Stimulated activated CD4-positive, alpha-beta T cell treated with anti-CD3 and anti-CD28 coated beads, Interleukin-4, amount 100 ng/mL, for 1 hour (primary cell): ENCODE data around the gene C2CD4D.
"Not testable (repeated sequence)": the region's sequence is repeated elsewhere in the genome, so short reads cannot be mapped to it uniquely, and the experiment has no call there.

Source experiments
- DNase-seq: peaks from one replicate; pipeline ENCODE4 v3.0.0-alpha.2; 2020

Gene C2CD4D

DNA sequence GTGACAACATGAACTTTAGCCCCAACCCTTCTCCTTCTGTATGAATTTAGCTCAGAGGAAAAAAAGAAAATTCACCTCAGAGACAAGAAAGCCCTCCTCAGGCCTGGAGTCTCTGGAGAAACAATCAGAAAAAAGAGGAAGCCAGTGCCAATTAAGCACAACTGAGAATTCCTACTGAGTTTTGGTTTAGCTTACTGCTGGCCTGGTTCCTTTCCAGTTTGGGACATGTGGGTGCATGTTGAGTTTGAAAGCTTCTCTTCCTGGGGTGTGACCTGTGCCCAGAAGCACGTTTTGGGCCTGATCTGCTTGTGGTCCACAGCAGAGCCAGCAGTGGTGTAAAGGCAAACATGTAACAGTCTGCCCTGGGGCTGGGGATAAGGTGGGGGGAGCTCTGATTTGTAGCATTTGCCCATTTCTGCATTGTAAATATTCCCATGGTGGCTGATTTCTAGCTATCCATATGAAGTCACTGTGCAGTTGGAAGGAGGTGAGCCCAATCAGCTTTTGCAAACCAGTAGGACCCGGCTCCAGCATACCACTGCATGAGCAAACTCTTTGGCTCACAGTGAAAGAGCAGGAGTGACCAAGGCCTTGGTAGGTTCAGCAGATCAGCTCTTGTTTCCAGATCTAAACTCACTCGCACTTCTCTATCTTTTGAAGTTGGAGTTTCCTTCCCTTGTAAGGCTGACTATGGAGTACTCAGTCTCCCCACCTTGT is 18.6 kb upstream of the C2CD4D start:
- no peak for DNase-seq

DNA sequence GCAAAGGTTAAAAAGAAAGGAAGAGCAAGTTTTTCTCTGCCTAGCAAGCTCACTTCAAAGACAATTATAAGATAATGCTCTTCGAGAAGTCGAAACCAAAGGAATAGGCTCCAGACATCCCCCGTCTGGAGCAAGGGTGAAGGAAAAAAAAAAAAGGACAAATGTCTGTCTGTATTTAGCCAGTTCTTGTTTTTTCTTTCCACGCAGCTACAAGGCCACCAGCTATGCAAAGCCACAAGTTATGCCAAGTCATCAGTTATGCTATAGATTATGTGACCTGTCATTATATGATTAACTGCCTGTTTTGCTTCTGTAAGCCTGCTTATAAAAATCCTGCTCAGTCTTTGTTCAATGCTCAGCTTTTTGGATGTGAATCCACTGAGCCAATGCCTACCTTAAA is 16.3 kb upstream of the C2CD4D start:
- no peak for DNase-seq

DNA sequence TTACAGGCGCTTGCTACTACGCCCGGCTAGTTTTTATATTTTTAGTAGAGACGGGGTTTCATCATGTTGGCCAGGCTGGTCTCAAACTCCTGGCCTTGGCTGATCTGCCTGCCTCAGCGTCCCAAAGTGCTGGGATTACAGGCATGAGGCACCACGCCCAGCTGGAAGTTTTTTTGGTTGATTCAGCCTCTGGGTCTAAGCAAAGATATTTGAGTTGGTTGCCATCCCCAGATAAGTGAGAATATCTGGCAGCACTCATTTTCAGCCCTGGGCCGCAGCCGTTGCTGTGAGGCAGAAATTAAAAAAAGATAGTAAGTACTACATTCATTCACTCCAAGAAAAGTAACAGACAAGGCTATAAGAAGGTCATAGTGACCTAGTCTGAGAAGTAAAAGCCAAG is 15.9 kb upstream of the C2CD4D start:
- DNase-seq = not testable (repeated sequence)

DNA sequence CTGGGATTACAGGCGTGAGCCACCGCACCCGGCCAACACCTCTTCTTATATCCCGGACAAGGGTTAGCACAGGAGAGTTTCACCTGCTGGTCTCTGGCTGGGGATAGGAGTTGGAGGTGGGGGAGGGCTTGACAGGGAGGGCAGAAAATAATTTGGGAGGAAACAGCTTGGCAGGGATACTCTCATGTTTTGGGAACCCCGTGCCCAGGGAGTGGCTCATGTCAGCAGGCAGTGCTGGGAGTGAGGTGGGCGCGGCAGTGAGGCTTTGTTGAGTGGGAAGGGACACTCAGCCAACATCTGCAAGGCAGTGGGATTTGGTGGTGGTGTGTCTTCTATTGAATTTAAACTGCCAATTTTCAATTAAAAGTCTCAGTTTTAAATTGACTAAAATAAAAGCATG is 15.0 kb upstream of the C2CD4D start:
- DNase-seq = no peak

DNA sequence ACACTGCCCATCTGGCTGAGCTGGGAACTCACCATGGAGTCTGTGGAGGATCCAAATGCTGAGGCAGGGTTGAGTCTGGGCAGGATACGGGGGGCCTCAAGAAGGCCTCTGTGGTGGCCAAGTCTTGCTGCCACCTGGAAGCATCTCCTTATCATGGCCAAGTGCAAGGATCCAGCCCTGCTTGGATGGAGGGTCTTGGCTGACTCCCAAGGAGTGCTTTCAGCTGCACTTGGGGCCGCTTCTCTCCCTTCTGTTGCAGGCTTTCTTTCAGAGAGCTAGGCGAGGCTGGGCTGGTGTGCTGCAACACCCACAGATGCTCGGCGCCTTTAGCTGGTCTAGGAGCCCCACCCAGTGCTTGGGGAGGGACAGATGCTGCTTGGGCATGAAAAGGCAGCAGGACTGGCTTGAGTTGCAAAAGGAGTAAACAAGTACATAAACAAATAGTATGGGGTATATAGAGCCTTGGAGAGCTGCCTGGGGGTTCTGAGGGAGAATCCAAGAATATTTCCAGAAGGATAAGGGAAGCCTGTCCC is 13.9 kb upstream of the C2CD4D start, which contains the start of gene THEM5:
Gene THEM5 (minus strand): TSS at position 302 of the 533 bp plus-strand sequence. CDS start 147 bp downstream, at position 155.
- no peak for DNase-seq

DNA sequence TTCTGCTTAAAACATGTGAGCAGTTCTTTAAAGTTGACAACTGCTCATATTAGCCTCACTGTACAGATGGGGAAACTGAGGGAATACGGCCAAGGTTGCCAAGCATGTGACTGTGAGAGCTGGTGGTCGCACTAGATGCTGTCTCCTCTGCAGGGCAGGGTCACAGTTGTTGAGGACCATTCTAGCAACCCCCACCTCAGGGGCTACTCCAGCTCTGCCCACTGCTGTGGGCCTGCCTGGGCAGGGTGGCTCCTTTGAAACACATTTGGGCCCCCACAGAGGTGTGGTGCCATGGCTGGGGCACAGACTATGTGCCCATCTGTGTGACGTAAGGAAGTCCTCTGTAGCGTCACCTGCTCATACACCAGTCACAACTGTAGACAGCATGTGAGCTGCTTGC is 13.1 kb upstream of the C2CD4D start:
- DNase-seq = no peak

DNA sequence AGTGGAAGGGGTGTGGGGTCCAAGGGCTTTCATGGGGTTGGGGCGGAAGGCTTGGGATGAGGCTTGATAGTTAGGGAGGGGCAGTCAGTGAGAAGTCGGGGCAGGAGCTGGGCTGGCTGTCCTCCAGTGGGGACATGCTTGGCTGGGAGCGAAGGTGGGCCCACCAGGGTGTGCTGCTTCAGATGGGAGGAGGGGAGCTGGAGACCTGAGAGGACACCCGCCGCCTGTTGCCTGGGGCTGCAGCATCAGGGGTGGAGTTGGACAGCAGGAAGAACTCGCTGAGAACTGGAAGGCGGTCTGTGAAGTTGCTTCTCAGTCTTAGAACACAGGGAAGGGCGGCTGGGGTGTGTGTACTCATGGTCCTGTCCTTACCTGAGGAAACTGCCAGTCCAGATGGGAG is 12.3 kb upstream of the C2CD4D start:
- DNase-seq = no peak

DNA sequence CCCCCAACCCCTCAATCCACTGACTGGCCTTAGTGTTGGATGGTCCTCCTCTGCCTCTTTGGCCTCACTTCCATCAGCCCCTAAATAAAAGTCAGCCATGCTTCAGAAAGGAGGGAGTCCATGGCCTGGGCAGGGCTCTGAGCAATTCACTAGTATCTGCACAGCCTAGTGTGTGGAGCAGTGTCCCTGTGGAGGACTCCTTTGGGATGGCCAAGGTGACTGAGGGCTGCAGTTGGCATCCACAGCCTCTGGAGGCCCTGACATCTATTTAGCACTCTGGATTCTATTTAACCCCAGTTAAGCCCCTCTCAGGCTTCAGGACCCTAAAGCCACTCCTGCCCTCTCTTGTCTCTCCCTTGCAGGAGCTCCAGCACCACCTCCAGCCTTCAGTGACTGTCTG is 10.3 kb upstream of the C2CD4D start:
- no peak for DNase-seq

DNA sequence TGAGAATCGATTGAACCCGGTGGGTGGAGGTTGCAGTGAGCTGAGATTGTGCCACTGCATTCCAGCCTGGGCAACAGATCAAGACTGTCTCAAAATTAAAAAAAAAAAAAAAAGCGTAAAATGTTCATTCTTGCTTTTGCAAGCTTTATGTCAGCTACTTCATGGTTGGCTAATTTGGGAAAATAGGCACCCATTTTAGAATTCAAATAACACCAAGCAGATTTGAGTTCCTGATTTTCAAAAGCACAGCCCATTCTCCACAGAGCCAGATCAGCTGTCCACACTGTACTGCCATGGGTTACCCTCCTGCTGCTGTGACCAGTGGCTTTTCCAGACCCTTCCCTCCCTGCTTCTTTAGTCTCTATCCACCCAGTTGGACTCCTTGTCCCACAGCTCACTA is 9.5 kb upstream of the C2CD4D start:
- no peak for DNase-seq

DNA sequence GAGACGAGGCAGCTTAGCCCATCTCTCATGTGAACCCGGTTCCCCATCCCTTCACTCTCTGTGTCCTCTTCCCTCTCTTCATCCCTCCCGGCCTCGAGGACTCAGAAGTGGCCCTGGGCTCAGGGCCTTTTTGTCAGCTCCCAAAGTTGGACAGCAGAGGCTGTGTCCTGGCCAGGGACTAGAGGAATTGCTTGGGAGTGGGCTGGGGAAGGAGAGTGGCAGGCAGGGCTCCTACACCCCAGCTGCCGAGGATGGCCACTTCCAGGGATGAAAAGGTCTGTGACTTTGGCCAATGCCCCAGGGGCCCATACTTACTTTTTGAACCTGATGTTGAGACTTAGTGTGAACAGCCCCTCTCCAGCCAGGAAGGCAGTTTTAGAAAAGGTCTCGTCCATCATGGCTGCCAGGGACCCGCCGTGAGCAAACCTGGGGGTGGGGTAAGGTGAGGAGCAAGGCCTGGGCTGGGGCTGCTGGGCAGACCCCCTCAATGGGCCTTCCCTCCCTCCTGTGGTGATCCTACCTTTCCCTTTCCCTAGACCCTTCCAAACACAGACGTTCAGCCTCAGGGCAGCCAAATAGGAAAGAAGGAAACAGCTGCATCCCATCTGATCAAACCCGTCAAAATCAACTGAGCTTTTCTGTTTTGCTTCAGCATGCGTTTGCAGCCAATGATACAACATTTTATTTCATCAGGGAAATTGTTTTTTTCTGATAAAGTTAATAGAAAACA is 8.4 kb upstream of the C2CD4D start:
- no peak for DNase-seq

DNA sequence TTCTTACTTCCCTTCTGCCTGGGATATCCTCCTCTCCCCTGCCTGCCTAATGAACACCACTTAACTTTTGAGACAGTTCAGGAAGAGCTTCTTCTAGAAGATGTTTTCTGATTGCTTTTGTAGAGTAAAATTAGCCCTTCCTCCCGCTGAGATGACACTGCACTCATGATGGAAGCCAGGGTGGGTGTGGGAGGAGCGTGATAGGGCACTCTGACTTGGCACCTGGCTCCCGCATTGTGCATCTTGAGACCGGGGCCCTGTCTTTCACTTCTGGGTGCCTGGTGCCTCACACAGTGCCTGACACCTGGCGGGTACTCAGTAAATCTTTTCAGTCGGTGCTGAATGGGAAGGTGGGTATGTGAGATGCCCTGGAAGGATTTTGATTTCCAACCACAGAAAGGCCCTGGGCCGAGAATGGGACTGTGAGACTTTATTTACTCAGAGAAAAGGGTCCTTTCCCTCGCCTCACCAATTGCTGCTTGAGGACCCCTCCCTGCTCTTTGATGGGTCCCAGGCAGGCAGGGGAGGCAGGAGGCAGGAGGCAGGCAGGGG is 7.1 kb upstream of the C2CD4D start:
- no peak for DNase-seq

DNA sequence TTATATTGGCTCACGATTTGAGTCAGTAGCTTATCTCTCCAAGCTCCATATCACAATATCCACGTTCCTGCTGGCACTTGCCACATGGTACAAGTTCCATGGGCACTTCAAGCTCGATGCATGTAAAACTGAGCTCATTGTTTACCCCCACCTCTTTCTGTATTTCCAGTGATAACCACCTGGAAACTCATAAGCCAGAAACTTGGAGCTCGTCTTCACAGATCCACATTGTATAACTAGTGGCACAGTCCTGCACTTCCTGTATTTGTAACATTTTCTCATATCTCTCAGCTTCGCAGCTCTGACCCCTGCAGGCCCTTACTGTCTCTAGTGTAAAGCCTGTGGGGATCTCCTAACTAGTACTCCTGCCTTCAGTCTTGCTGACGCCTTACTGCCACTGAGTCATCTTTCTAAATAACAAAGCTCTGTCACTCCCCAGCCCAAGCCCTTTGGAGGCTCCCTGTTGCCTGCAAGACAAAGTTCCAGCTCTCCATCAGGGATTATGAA is 6.5 kb upstream of the C2CD4D start:
- no peak for DNase-seq

DNA sequence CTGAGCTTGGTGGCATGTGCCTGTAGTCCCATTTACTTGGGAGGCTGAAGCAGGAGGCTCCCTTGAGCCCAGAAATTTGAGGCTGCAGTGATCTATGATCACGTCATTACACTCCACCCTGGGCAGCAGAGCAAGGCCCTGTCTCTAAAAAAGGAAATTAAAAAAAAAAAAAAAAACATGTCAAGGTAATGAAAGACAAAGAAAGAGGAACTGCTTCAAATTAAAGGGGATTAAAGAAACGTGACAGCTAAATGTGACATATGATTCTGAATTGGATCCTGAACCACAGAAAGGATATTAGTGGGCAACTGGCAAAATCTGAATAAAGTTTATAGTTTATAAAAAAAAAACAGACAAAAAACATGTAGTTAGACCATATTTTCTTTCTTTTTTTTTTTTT is 3.8 kb upstream of the C2CD4D start:
- DNase-seq = no peak

DNA sequence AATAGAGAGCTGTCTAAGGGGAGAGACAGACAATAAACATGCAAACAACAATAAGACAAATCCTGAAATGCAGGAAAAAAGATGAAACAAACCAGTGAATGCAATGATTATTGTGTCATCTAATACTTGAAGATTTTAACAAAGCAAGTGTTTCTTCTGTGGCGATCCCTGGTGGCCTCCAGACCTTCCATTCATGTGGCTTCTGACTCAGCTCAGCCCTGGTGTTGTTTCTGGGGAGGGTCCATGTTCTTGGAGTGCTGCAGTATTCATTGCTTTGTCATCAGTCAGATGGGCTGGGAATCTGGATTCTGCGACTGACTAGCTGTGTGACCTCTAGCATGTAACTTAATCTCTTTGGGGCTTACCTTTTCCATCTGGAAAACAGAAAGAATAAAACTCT is 1.5 kb upstream of the C2CD4D start:
- DNase-seq = no peak

DNA sequence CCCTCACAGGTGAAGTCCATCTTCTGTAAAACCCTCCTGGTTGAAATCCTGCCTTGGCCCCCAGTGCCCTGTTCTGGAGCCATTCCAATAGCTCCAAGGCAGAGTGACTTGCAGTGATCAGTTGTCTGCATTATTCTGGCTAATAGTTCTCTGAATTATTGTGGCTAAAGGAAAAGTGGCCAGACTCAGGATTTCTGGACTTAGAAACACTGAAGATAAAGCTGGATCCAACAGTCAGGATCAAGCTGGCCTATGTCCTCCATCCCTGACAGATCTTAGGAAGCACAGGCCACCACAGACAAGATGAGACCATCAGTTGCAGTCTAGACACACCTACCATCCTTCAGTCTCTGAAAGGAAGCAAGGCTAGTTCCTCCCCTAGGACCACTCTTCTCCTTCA is 801 bp upstream of the C2CD4D start:
- DNase-seq = no peak

DNA sequence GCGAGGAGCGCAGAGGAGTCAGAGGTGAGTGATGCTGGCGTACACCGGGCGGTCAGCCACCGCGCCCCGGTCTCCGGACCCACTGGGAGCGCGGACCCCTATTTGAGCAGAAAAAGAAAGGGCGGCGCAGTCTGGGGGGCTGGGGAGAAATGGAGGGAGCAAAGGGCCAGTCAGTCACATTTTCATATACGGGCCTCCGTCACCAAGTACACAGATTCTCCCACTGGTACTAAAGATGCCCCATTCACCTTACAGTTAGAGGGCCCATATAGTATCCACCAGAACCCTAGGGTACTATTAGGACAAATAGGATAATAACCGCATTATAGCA is 573 bp downstream of the C2CD4D start:
- DNase-seq = no peak

DNA sequence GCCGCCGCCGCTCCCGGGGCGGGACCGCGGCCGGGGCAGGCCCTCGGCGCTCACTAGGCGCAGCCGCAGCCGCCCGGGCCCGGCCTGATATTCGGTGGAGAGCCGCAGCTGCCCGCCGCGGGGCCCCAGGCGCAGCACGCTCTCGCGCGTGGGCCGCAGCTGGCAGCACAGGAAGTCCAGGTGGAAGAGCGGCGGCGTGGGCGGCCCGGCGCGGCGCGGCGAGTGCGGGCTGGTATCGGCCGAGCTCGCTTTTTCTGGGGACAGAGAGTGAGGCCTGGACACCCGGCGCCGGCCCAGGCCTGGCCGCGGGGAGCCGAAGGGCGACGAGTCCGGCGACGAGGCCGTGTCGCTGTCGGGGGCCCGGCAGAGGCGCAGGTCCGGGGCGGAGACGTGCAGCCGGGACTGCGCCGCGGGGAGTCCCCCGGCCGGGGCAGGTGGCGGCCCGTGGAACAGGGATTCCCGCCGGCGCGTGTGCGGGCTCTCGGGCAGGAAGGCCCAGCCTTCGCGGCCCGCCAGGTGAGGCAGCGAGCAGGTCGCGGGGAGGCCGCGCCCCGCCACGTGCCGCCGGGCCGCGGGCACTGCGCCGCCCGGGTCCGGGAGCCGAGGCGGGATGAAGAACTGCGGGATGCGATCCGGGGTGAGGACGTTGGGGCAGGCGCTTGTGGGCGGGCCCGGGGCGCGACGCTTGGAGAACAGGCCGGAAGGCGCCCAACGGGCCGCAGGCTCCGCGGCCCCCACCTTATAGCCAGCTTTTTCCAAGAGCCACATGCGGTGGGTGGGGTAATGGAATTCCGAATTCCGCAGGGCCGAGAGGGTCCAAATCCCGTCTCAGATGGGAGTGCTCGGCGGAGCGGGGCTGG is 1.2 kb downstream of the C2CD4D start:
- DNase-seq = peak; percentile 55

DNA sequence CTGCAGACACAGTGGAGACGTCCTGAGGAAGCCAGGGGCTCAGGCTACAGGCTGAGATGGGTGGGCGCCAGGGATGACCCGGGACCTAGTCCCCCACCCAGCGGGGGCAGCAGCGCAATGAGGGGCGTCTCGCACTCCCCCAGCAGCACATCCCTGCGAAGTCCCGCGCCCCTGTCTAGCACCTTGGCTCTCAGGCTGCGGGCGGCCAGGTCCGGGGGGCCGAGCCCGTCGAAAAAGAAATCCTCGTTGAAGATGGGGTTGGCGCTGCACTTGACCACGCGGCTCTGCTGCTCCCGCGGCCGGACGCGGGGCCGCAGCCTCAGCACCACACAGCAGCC is 1.8 kb downstream of the C2CD4D start:
- no peak for DNase-seq

DNA sequence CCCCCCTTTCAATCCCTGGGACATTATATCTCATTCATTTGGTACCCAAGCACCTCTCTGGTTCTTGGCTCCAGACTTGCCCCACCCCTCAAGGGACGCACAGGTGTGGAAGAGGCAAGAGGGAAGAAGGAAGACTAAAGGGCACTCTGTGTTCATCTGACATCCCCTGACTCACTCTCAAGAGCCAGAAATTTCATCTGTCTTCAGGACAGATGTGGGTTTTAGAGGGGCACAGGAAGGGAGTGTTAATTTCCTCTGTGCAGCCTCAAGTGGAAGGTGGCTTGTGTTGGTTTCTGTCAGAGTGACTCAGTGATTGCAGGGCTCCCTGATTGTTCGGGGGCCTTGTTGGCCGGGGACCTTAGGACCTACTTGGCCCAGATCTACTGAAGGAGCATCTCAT is 2.4 kb downstream of the C2CD4D start:
- no peak for DNase-seq

DNA sequence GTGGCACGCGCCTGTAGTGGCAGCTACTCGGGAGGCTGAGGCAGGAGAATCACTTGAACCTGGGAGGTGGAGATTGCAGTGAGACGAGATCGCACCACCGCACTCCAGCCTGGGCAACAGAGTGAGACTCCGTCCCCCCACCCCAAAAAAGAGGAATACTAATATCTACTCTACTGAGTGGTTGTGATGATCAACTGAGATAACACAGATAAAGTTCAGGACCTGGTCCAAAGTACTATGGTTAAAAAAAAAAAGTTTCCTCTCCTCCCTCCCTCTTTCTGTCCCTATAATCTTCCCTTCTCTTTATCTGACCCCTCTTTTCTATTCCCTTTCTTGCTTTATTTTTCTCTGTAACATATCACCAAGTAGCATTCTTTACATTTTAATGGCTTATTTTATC is 4.0 kb downstream of the C2CD4D start:
- no peak for DNase-seq

DNA sequence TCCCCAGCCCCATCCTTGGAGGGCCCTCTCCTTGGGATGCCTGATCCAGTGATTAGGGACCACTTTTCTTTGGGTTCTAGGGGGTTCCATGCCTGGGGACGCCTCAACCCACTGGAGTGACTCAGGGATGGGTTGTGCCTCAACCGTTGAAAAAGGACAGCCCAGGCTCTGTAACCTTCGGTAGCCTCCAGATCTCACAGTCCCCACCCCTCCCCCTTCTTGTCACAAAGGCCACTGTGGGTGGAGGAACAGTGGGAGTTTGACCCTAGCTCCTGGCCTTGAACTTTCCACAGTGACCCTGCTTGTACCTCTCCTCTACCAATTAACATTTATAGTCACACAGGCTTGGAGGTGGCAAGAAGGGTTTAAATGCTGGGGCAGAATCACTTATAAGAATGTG is 5.4 kb downstream of the C2CD4D start:
- DNase-seq = no peak

DNA sequence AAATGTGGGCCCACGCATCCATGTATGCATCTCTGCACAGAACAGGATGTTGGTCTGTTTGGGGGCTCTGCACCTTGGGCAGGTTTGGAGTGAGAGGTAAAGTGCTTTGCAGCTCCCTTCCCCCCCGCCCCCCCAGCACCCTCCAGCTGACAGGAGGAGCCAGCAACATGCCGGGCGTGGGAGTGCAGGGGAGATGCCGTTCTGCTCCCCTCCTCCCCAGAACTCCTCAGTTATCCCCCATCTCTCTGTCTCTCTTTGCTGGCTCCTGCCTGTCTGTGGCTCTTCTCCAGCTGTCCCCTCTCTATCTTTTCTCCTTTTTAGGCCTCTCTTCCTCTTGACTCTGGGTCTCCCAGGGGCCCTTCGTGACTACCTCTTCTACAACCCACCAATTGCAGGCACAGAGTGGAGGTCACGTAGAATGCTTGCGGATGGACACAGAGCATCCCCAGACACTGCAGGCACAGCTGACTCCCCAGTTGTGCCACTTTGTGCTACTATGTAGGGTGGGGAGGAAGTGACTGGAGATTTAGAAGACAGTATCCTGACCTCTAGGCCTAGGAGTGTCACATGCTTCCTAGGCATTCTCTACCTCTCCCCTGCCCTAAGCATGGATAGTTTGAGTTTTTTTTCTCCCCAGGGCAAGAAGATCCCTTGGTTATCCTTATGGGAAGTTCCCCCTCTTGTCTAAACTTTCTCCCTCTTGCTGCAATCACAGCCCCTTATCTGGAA is 6.3 kb downstream of the C2CD4D start:
- DNase-seq = no peak
